ENCODE results near the gene TMEM127. TPM values are rescaled to one million over a fixed set of nuclear protein-coding genes. Genes with fewer than 3 reads are reported as not detected.

The TMEM127 gene
- total RNA-seq, 3 donors from 2014 or later, result 31.1 to 44.5 (median 35.2) TPM

GRCh38 chr2:96241227-96241626, 24.6 kb downstream of the TMEM127 start:
- DNase-seq (ENCODE audit: low spot score in 2 of 2), result no peak
- H3K4me1 ChIP-seq, result no peaks in the 10 kb centered on the region
- H3K27me3 ChIP-seq, result no peaks in the 10 kb centered on the region
- H3K4me3 ChIP-seq, result no peak overlapping the region
- H3K36me3 ChIP-seq, result no peaks in the 10 kb centered on the region
- intact Hi-C loops (cut with DNase I; ENCODE audit: low total_unique reads), result no loop called here
- H3K27ac ChIP-seq, result no peak overlapping the region
- TF ChIP-seq, protein P1, sequence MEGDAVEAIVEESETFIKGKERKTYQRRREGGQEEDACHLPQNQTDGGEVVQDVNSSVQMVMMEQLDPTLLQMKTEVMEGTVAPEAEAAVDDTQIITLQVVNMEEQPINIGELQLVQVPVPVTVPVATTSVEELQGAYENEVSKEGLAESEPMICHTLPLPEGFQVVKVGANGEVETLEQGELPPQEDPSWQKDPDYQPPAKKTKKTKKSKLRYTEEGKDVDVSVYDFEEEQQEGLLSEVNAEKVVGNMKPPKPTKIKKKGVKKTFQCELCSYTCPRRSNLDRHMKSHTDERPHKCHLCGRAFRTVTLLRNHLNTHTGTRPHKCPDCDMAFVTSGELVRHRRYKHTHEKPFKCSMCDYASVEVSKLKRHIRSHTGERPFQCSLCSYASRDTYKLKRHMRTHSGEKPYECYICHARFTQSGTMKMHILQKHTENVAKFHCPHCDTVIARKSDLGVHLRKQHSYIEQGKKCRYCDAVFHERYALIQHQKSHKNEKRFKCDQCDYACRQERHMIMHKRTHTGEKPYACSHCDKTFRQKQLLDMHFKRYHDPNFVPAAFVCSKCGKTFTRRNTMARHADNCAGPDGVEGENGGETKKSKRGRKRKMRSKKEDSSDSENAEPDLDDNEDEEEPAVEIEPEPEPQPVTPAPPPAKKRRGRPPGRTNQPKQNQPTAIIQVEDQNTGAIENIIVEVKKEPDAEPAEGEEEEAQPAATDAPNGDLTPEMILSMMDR (IDR thresholded peaks at IDR 0.05), result no peak
- no peak for TF ChIP-seq POLR2AphosphoS5 (IDR thresholded peaks at IDR 0.05)
- no peak for TF ChIP-seq POLR2A (IDR thresholded peaks at IDR 0.05)
- H3K9me3 ChIP-seq, result no peaks in the 10 kb centered on the region

DNA sequence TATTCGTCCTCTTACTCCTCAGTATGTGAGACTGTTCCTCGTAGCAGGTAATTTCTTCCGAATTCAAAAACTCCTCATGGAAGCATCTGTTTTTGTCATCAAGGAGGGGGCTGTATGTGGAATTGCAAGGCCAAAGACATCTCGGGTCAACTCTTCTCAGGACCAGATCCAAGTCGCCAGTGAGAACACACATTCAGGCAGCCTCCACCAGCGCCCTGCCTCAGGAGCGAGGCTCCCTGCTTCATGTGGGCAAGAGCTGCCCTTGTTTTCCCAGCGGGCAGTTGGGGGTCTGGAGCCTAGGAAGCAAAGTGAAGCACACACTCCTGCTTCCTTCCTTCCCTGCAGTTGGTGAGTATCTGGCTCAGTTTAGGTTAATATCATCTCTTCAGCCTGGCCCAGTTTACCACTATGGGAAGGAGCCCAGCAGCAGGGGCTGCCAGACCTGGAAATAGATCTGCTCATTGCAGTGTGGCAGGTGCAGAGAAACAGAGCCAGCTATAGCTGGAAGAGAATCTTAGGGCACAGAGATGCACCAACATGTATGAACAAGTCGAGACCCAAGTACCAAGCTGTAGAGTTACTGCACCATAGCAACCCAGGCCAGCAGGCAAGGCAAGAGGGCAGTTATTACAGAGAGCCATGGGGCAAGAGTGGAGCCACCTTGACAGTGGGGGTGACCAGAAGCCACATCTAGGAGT, 25.3 kb downstream of the TMEM127 start:
- Histone ChIP-seq H3K27me3 (no peaks in the 10 kb centered on the region), H3K4me1 (no peaks in the 10 kb centered on the region), H3K36me3 (no peaks in the 10 kb centered on the region), H3K4me3 (no peak overlapping the region), H3K9me3 (no peaks in the 10 kb centered on the region), H3K27ac (no peak overlapping the region)
- DNase-seq (ENCODE audit: low spot score in 2 of 2), result no peak
- intact Hi-C loops (cut with DNase I; ENCODE audit: low total_unique reads), result no loop called here
- TF ChIP-seq POLR2AphosphoS5 (IDR thresholded peaks at IDR 0.05), result no peak
- TF ChIP-seq POLR2A (IDR thresholded peaks at IDR 0.05), result no peak
- TF ChIP-seq, protein P1 (IDR thresholded peaks at IDR 0.05), result no peak

DNA sequence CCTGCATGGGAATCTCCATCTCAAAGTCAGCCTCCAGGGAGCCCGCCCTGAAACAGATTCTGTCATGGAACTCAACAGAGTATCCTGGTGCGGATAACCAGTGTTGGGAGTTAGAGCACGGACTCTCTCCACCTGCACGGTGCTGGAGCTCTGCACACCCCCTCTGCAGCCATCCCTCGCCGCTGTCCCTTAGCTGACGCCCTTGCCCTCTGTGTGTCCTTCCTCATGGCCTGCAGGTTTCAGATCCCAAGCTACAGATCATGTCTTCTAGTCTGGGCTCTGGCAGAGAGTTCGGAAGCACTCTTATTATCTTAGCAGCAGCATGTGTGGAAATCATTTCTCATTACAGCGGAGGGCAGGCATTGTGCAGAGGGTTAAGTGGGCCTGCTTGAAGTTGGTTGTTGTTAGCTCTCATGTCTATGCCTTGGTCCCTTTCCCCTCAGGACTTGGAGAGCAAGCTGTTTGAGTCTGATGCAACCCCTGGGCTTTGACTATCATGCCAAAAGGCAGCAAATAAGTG, 26.0 kb downstream of the TMEM127 start:
- no peak overlapping the region for H3K4me3 ChIP-seq

GRCh38 chr2:96239091-96239490, 26.7 kb downstream of the TMEM127 start:
- H3K9me3 ChIP-seq, result no peaks in the 10 kb centered on the region
- H3K4me1 ChIP-seq, result no peaks in the 10 kb centered on the region
- H3K27ac ChIP-seq, result no peak overlapping the region
- no peak overlapping the region for H3K4me3 ChIP-seq
- intact Hi-C loops (cut with DNase I; ENCODE audit: low total_unique reads), result no loop called here
- H3K36me3 ChIP-seq, result no peaks in the 10 kb centered on the region
- TF ChIP-seq POLR2A (IDR thresholded peaks at IDR 0.05) (no peak), POLR2AphosphoS5 (IDR thresholded peaks at IDR 0.05) (no peak)
- TF ChIP-seq, protein P1 (IDR thresholded peaks at IDR 0.05), result no peak
- DNase-seq (ENCODE audit: low spot score in 2 of 2), result no peak
- H3K27me3 ChIP-seq, result no peaks in the 10 kb centered on the region

More for the DNA sequence above, 26.0 kb downstream of the TMEM127 start:
- Histone ChIP-seq H3K4me1 (no peaks in the 10 kb centered on the region), H3K27ac (no peak overlapping the region), H3K9me3 (no peaks in the 10 kb centered on the region), H3K36me3 (no peaks in the 10 kb centered on the region), H3K27me3 (no peaks in the 10 kb centered on the region)
- TF ChIP-seq, protein P1 (IDR thresholded peaks at IDR 0.05), result no peak
- intact Hi-C loops (cut with DNase I; ENCODE audit: low total_unique reads), result no loop called here
- DNase-seq (ENCODE audit: low spot score in 2 of 2), result no peak

GRCh38 chr2:96238266-96238665, 27.5 kb downstream of the TMEM127 start:
- H3K27ac ChIP-seq, result no peak overlapping the region
- H3K27me3 ChIP-seq, result no peaks in the 10 kb centered on the region
- no peak for DNase-seq (ENCODE audit: low spot score in 2 of 2)
- no peaks in the 10 kb centered on the region for H3K4me1 ChIP-seq
- no peak overlapping the region for H3K4me3 ChIP-seq
- no peak for TF ChIP-seq POLR2AphosphoS5 (IDR thresholded peaks at IDR 0.05)
- TF ChIP-seq POLR2A (IDR thresholded peaks at IDR 0.05), result no peak
- TF ChIP-seq, protein P1 (IDR thresholded peaks at IDR 0.05), result no peak
- H3K36me3 ChIP-seq, result no peaks in the 10 kb centered on the region
- H3K9me3 ChIP-seq, result no peaks in the 10 kb centered on the region
- intact Hi-C loops (cut with DNase I; ENCODE audit: low total_unique reads), result no loop called here
